Cardiac septum (tissue), 1 donor: ENCODE results near the gene GGACT. TPM values are rescaled to one million over a fixed set of nuclear protein-coding genes. Genes with fewer than 3 reads are reported as not detected.

Experiments used
- DNase-seq: peaks from one replicate; pipeline ENCODE4 v3.0.0-alpha.2; 2020; ENCODE audit warnings: low spot score
- intact Hi-C: fragments of 100-400 bp; cut with DNase I; formaldehyde crosslinking; loops from one replicate; pipeline ENCODE4 v1.14.0; 2022
- total RNA-seq: library from RNA; stranded (reverse); fragmentation: NEBNext Ultra II Directional; extraction: Animal tissue kit (Norgen Biotek cat#: 25700); gene quantifications from one replicate; pipeline ENCODE4 v1.2.1, GENCODE V29; 2021
- donor health status: DM: no; HTN: no; CAD: no.

Gene GGACT
- total RNA-seq, 1 donor from 2014 or later: 1.7 TPM

GRCh38 chr13:100560498-100561157 is 28.0 kb downstream of the GGACT start:
- intact Hi-C loops: no loop called here
- DNase-seq: no peak

GRCh38 chr13:100559886-100560285 is 28.7 kb downstream of the GGACT start:
- intact Hi-C loops: no loop called here
- no peak for DNase-seq

GRCh38 chr13:100552755-100553154 is 35.8 kb downstream of the GGACT start:
- intact Hi-C loops: no loop called here
- no peak for DNase-seq

- intact Hi-C loops: no loop called here
- DNase-seq: no peak
These were observed 39.3 kb downstream of the GGACT start for GRCh38 chr13:100549316-100549715.

- intact Hi-C loops: no loop called here
These were observed 40.8 kb downstream of the GGACT start for GRCh38 chr13:100547791-100548201.

GRCh38 chr13:100546713-100547405 is 41.7 kb downstream of the GGACT start:
- DNase-seq: no peak
- intact Hi-C loops: no loop called here

More at GRCh38 chr13:100547791-100548201, 40.8 kb downstream of the GGACT start:
- no peak for DNase-seq

- intact Hi-C loops: no loop called here
- DNase-seq: no peak
These were observed 42.9 kb downstream of the GGACT start for GRCh38 chr13:100545684-100546061.

- intact Hi-C loops: no loop called here
- no peak for DNase-seq
These were observed 43.5 kb downstream of the GGACT start for GRCh38 chr13:100544866-100545683.

GRCh38 chr13:100543872-100544602 is 44.6 kb downstream of the GGACT start:
- intact Hi-C loops: no loop called here
- DNase-seq: no peak

- DNase-seq: no peak
- intact Hi-C loops: no loop called here
These were observed 45.8 kb downstream of the GGACT start for GRCh38 chr13:100542826-100543156.

GRCh38 chr13:100541897-100542825 is 46.4 kb downstream of the GGACT start:
- no peak for DNase-seq
- intact Hi-C loops: no loop called here

GRCh38 chr13:100540621-100541020 is 48.0 kb downstream of the GGACT start:
- intact Hi-C loops: no loop called here
- no peak for DNase-seq

- no peak for DNase-seq
- intact Hi-C loops: no loop called here
These were observed 50.6 kb downstream of the GGACT start for GRCh38 chr13:100537951-100538462.

- no peak for DNase-seq
- intact Hi-C loops: no loop called here
These were observed 51.1 kb downstream of the GGACT start for GRCh38 chr13:100537486-100537885.

GRCh38 chr13:100536643-100537180 is 51.9 kb downstream of the GGACT start:
- no peak for DNase-seq
- intact Hi-C loops: no loop called here

GRCh38 chr13:100535426-100536135 is 53.0 kb downstream of the GGACT start:
- peak; percentile 60 for DNase-seq

GRCh38 chr13:100534911-100535310 is 53.7 kb downstream of the GGACT start:
- DNase-seq: no peak
- intact Hi-C loops: no loop called here

More at GRCh38 chr13:100535426-100536135, 53.0 kb downstream of the GGACT start:
- intact Hi-C loops: no loop called here
